B cell (primary cell): ENCODE data around the gene NEDD1. TPM values are rescaled to one million over a fixed set of nuclear protein-coding genes. Genes with fewer than 3 reads are reported as not detected.

ENCODE experiments used
- ATAC-seq: fragments of 200-7000 bp; cut with Tn5 transposase; one replicate; pipeline ENCODE4 v1.10.0; 2021; ENCODE audit warnings: low read depth, mild to moderate bottlenecking, moderate number of reproducible peaks, moderate library complexity
- CTCF ChIA-PET: fragments of 350-600 bp; sonication (Branson Sonifier 250); formaldehyde crosslinking; loops from one replicate; lab custom pipeline; 2021; ENCODE audit warnings: antibody characterized with exemption, inconsistent platforms; lab: Charles Lee
- POLR2A ChIA-PET: fragments of 350-600 bp; sonication (Branson Sonifier 250); formaldehyde crosslinking; loops from one replicate; lab custom pipeline; 2021; ENCODE audit warnings: antibody characterized with exemption; lab: Charles Lee
- DNase-seq: peaks from one replicate; pipeline ENCODE4 v3.0.0; 2013
- H2AFZ ChIP-seq: 2 replicates; pipeline ENCODE4 v1.6.1; 2012; ENCODE audit warnings: mild to moderate bottlenecking, low read depth, low read length; ENCODE audit not compliant: insufficient read depth, poor library complexity, severe bottlenecking
- H3K27ac ChIP-seq, 2 donors: 1 replicate in 1 of 2; 2 replicates in 1 of 2; pipeline ENCODE4 v1.5.1; 2012 to 2013; ENCODE audit warnings: low read length in 2 of 2, mild to moderate bottlenecking in 2 of 2, moderate library complexity in 1 of 2
- H3K27me3 ChIP-seq, 4 experiments: fragments of 200-600 bp in 1 of 4; sonication (generic) in 1 of 4; replicated peaks in 1 of 4; 1 replicate in 2 of 4; 2 replicates in 2 of 4; pipeline versions ENCODE4 v1.6.1 to v1.7.0; 2013 to 2016; ENCODE audit warnings: low read length in 3 of 4, mild to moderate bottlenecking in 2 of 4, mixed read lengths in 1 of 4, moderate library complexity in 1 of 4; ENCODE audit not compliant: insufficient read depth in 4 of 4, control insufficient read depth in 3 of 4; ENCODE audit errors: control extremely low read depth in 1 of 4
- H3K36me3 ChIP-seq, 2 experiments: replicated peaks in 1 of 2; 1 replicate in 1 of 2; 2 replicates in 1 of 2; pipeline versions ENCODE4 v1.6.1 to v1.7.1; 2013; ENCODE audit warnings: low read length in 1 of 2; ENCODE audit not compliant: insufficient read depth in 2 of 2, control insufficient read depth in 1 of 2; ENCODE audit errors: control extremely low read depth in 1 of 2, extremely low read depth in 1 of 2
- H3K4me1 ChIP-seq, 2 donors: fragments of 200-600 bp in 1 of 2; sonication (generic) in 1 of 2; 1 replicate in 1 of 2; 2 replicates in 1 of 2; pipeline versions ENCODE4 v1.5.1 to v1.6.1; 2013 to 2017; ENCODE audit warnings: low read length in 2 of 2; ENCODE audit not compliant: control insufficient read depth in 2 of 2, insufficient read depth in 2 of 2
- H3K4me2 ChIP-seq: replicated peaks from 2 replicates; pipeline ENCODE3; 2012; ENCODE audit warnings: mild to moderate bottlenecking, low read depth, low read length; ENCODE audit not compliant: poor library complexity, severe bottlenecking
- H3K4me3 ChIP-seq, 5 experiments: fragments of 200-600 bp in 1 of 5; sonication (generic) in 1 of 5; 1 replicate in 3 of 5; 2 replicates in 2 of 5; pipeline versions ENCODE4 v1.5.1 to v1.7.0; 2011 to 2016; ENCODE audit warnings: low read length in 4 of 5, mild to moderate bottlenecking in 4 of 5, low read depth in 2 of 5, control low read depth in 1 of 5, moderate library complexity in 1 of 5; ENCODE audit not compliant: insufficient read depth in 1 of 5; ENCODE audit errors: control extremely low read depth in 1 of 5, extremely low read depth in 1 of 5
- H3K79me2 ChIP-seq: fragments of 200-600 bp; sonication (generic); one replicate; pipeline ENCODE4 v1.6.0; 2016; ENCODE audit warnings: low read length; ENCODE audit not compliant: control insufficient read depth, insufficient read depth
- H3K9ac ChIP-seq: fragments of 200-600 bp; sonication (generic); 2 replicates; pipeline ENCODE4 v1.6.1; 2017; ENCODE audit warnings: mild to moderate bottlenecking, low read length, moderate library complexity
- H3K9me3 ChIP-seq, 3 donors: one replicate each; pipeline versions ENCODE4 v1.6.1 to v1.7.1; 2013; ENCODE audit warnings: low read length in 2 of 3; ENCODE audit not compliant: control insufficient read depth in 2 of 3, insufficient read depth in 1 of 3; ENCODE audit errors: control extremely low read depth in 1 of 3
- H4K20me1 ChIP-seq: 2 replicates; pipeline ENCODE4 v1.6.0; 2012; ENCODE audit warnings: mild to moderate bottlenecking, low read length; ENCODE audit not compliant: insufficient read depth, control insufficient read depth, poor library complexity, severe bottlenecking
- H3K27ac Mint-ChIP-seq: one replicate; pipeline ENCODE4 v1.8.0; 2021; ENCODE audit warnings: mixed read lengths
- H3K27me3 Mint-ChIP-seq: one replicate; pipeline ENCODE4 v1.8.0; 2021; ENCODE audit warnings: mixed read lengths
- H3K4me1 Mint-ChIP-seq: one replicate; pipeline ENCODE4 v1.8.0; 2021; ENCODE audit warnings: mixed read lengths
- H3K4me3 Mint-ChIP-seq: one replicate; pipeline ENCODE4 v1.8.0; 2021; ENCODE audit warnings: mixed read lengths
- H3K9me3 Mint-ChIP-seq: one replicate; pipeline ENCODE4 v1.8.0; 2022; ENCODE audit warnings: mixed read lengths; ENCODE audit not compliant: insufficient read depth
- EZH2 ChIP-seq: IDR thresholded peaks from 2 replicates; pipeline ENCODE4 v1.6.1; 2012; ENCODE audit warnings: borderline replicate concordance, low read depth, mild to moderate bottlenecking, moderate library complexity, low read length; ENCODE audit not compliant: insufficient read depth, poor library complexity, severe bottlenecking
- WGBS: methylation state at CpG from one replicate; pipeline ENCODE4 v1.1.5; 2013; ENCODE audit warnings: missing lambda C conversion rate; ENCODE audit not compliant: insufficient coverage; 5-methylcytosine and 5-hydroxymethylcytosine counted together
- intact Hi-C: fragments of 100-400 bp; cut with micrococcal nuclease; formaldehyde crosslinking; loops from one replicate; pipeline ENCODE4 v1.10.0; 2022
- polyA plus RNA-seq: library from polyadenylated mRNA; depleted of rRNA; stranded (reverse); fragments of >200 nt; gene quantifications from 2 replicates; pipeline ENCODE4 v1.2.3, GENCODE V29; 2012
- total RNA-seq, 2 donors: library from RNA; stranded (reverse); fragments of 120-200 nt in 1 of 2; gene quantifications; 1 replicate in 1 of 2; 2 replicates in 1 of 2; pipeline versions ENCODE4 v1.2.3 to v1.2.4, GENCODE V29; 2013 to 2022
- TF ChIP-seq, protein P1 (sequence below): fragments of 200-600 bp; IDR thresholded peaks from one replicate; pipeline ENCODE4 v1.8.0; 2022; ENCODE audit warnings: antibody characterized with exemption, mild to moderate bottlenecking

Gene NEDD1
- total and polyA plus RNA-seq, 2 donors (not counting 1 experiment from before 2014, with no cell fraction given) = 7.4 to 20.3 TPM

DNA sequence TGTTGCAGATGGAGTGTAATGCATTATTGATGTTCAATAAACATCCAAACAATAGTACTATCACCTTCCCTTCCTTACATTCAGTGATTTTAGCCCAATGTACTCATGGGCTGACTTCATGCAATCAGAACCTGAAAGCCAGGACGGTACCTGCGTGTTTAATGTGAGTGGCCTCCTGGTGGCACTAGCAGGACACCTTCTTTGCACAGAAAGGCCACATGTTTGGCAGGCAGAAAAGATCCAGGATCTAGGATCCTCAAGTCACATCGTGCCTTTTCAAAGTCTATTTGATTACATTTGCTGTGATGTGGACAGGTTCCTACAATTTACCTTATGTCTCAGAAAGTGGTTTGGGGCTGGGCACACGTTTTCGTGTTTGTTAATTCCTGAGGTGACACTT, 82.9 kb downstream of the NEDD1 start:
- Mint-ChIP-seq H3K4me3 (no peak overlapping the region), H3K9me3 (no peaks in the 10 kb centered on the region), H3K27ac (no peak overlapping the region), H3K4me1 (peaks cover 6% of the 10 kb centered on the region), H3K27me3 (peaks cover 48% of the 10 kb centered on the region)
- peaks cover 0 to 20% (median 18%) of the 10 kb centered on the region in 4 experiments for H3K27me3 ChIP-seq
- POLR2A ChIA-PET = no interaction called here
- H3K4me1 ChIP-seq = peaks cover 10 to 13% of the 10 kb centered on the region in 2 donors
- DNase-seq (no peak), ATAC-seq (no peak)
- no peaks in the 10 kb centered on the region for H3K79me2 ChIP-seq
- H3K4me3 ChIP-seq = no peak overlapping the region
- no peaks in the 10 kb centered on the region for H3K9me3 ChIP-seq
- no peak overlapping the region for H3K4me2 ChIP-seq
- H2AFZ ChIP-seq = no peak overlapping the region
- CTCF ChIA-PET = interaction anchor here (1.2 to 2.0 kb wide), 2 partner anchors 412 to 1408 kb away, joined by 3 to 4 read pairs; no protein-coding TSS in a partner anchor
- intact Hi-C loops = loop anchor here (5.0 kb wide), 2 partner anchors 317 to 1407 kb away; no protein-coding TSS in a partner anchor
- H3K9ac ChIP-seq = no peak overlapping the region
- 86% methylated on average over 4 of the region's 5 CpGs for WGBS
- H3K27ac ChIP-seq = no peak overlapping the region
- no peaks in the 10 kb centered on the region for H4K20me1 ChIP-seq
- TF ChIP-seq EZH2 = no peak
- TF ChIP-seq, protein P1, sequence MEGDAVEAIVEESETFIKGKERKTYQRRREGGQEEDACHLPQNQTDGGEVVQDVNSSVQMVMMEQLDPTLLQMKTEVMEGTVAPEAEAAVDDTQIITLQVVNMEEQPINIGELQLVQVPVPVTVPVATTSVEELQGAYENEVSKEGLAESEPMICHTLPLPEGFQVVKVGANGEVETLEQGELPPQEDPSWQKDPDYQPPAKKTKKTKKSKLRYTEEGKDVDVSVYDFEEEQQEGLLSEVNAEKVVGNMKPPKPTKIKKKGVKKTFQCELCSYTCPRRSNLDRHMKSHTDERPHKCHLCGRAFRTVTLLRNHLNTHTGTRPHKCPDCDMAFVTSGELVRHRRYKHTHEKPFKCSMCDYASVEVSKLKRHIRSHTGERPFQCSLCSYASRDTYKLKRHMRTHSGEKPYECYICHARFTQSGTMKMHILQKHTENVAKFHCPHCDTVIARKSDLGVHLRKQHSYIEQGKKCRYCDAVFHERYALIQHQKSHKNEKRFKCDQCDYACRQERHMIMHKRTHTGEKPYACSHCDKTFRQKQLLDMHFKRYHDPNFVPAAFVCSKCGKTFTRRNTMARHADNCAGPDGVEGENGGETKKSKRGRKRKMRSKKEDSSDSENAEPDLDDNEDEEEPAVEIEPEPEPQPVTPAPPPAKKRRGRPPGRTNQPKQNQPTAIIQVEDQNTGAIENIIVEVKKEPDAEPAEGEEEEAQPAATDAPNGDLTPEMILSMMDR = no peak
- H3K36me3 ChIP-seq = no peaks in the 10 kb centered on the region

DNA sequence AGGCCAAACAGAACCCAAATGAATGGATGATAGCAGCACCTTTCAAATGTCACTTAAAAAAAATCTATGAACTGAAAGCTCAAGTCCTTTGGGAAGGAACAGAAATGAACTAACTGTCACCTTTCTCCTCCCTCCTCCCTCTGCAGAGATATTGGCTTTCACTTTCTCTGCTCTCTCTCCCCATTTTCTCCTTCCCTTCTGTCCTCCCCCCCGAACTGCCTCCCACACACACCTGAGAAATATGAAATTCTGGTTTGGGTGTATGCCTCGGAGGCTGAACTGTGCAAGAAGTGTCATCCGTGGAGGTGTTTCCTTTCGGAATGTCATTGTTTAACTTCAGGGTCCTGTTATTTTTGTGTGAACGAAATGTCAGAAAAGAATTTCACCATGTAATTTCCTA, 87.8 kb downstream of the NEDD1 start:
- no peak overlapping the region for H2AFZ ChIP-seq
- DNase-seq (no peak), ATAC-seq (no peak)
- no peak overlapping the region for H3K27ac Mint-ChIP-seq
- H3K4me1 Mint-ChIP-seq = peaks cover 3% of the 10 kb centered on the region
- no peak overlapping the region for H3K9ac ChIP-seq
- H4K20me1 ChIP-seq = no peaks in the 10 kb centered on the region
- no peaks in the 10 kb centered on the region for H3K79me2 ChIP-seq
- no peak overlapping the region for H3K4me2 ChIP-seq
- peaks cover 0 to 6% of the 10 kb centered on the region in 2 donors for H3K4me1 ChIP-seq
- no peak overlapping the region for H3K27ac ChIP-seq
- no peaks in the 10 kb centered on the region for H3K9me3 Mint-ChIP-seq
- intact Hi-C loops = no loop called here
- H3K27me3 Mint-ChIP-seq = peaks cover 35% of the 10 kb centered on the region
- CTCF ChIA-PET = interaction anchor here (0.5 to 1.5 kb wide), 2 partner anchors 8 to 779 kb away, joined by 3 read pairs; no protein-coding TSS in a partner anchor
- TF ChIP-seq, protein P1 = no peak
- no peak for TF ChIP-seq EZH2
- H3K9me3 ChIP-seq = no peaks in the 10 kb centered on the region
- peaks cover 0 to 7% (median 4%) of the 10 kb centered on the region in 4 experiments for H3K27me3 ChIP-seq
- no peak overlapping the region for H3K4me3 ChIP-seq
- POLR2A ChIA-PET = no interaction called here
- 88% methylated on average over 3 of the region's 5 CpGs for WGBS
- no peak overlapping the region for H3K4me3 Mint-ChIP-seq
- no peaks in the 10 kb centered on the region for H3K36me3 ChIP-seq
